GM21717 (cell line): ENCODE data around the gene PAPSS2.
"Not testable (repeated sequence)": the region's sequence is repeated elsewhere in the genome, so short reads cannot be mapped to it uniquely, and the experiment has no call there.

ENCODE experiments used
- ATAC-seq: cut with Tn5 transposase; IDR thresholded peaks from one replicate; pipeline ENCODE4 v1.9.1; 2021; ENCODE audit warnings: mild to moderate bottlenecking, moderate library complexity; ENCODE audit not compliant: unreplicated experiment

PAPSS2 gene

DNA sequence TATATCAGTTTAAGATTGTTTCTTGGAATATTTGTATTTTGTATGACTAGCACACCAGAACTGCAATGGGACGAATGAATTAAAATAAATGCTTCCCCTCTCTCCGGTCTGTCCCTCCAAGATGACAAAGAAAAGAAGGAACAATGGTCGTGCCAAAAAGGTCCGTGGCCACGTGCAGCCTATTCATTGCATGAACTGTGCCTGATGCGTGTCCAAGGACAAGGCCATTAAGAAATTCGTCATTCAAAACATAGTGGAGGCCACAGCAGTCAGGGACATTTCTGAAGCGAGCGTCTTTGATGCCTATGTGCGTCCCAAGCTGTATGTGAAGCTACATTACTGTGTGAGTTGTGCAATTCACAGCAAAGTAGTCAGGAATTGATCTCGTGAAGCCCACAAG lies 17.2 kb upstream of the PAPSS2 start:
- ATAC-seq, result no peak

- ATAC-seq, result no peak
Measured at GRCh38 chr10:87642988-87643387, 16.7 kb upstream of the PAPSS2 start.

DNA sequence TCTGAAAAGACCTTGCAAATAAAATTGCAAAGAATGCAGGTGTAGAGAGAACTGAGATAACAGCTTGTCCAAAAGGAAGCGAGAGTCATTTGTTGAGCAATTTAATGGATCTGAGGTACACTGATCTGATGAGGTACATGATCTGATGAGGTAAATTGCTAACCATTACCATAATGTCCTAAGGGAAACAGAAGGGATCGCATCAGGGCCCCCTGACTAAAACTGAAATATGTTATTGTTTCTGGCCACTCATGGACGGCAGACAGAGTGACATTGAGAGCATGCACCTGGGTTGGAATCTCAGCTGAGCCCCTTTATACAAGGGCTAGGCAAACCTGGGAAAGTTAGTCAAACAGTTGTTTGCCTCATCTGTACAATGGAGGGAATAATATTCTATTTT lies 15.8 kb upstream of the PAPSS2 start:
- no peak for ATAC-seq

- ATAC-seq, result not testable (repeated sequence)
Measured at GRCh38 chr10:87644500-87644899, 15.2 kb upstream of the PAPSS2 start.

DNA sequence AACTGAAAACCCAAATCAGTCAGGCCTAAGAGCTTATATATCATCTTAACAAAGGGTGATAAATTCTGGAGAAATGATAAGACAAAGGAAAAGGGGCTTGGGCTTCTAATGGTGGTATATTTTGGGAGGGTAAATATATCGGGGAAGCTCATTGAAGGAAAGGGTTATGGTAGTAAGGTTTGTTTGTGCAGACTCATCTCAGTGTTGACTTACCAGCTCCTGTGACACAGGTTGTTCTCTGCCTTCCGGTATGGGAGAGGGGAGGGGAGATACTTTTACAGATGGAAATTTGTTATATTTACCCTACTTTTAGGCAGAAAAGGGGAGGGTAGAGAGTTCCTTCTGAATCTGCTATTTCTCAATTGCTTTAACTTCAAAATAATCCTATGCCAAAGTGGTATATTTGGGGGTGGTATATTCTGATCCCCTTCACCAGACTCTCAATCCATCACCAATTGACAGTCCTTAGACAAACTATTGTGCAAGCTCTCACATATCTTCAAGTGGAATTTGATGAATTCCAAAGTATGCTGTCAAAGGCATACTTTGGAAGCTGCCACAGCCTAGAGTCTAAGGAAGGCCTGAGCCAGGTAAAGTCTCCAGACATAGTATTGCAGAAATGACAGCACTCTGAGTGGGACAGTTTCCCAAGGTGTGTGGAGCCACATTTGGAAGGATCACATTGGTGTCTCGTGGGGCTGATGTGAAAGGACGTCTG lies 13.3 kb upstream of the PAPSS2 start:
- no peak for ATAC-seq

DNA sequence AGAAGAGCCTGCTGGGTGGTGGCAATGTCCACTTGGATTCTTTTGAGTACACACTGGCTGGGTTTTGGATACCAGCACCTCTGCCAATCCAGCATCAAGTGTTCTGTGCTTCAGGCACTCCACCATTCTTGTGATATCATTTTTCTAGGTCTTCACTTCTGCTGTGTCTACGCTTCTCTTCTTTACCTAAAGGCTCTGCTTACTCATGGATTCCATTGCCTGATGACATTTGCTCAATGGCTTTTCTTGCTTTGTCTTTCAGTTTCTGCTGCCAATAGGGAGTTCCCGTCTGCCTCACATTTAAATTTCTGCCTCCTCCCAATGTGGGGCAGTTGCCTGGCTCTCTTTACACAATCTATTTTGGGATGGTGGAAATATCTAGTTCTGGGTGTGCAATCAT lies 12.7 kb upstream of the PAPSS2 start:
- ATAC-seq, result no peak

DNA sequence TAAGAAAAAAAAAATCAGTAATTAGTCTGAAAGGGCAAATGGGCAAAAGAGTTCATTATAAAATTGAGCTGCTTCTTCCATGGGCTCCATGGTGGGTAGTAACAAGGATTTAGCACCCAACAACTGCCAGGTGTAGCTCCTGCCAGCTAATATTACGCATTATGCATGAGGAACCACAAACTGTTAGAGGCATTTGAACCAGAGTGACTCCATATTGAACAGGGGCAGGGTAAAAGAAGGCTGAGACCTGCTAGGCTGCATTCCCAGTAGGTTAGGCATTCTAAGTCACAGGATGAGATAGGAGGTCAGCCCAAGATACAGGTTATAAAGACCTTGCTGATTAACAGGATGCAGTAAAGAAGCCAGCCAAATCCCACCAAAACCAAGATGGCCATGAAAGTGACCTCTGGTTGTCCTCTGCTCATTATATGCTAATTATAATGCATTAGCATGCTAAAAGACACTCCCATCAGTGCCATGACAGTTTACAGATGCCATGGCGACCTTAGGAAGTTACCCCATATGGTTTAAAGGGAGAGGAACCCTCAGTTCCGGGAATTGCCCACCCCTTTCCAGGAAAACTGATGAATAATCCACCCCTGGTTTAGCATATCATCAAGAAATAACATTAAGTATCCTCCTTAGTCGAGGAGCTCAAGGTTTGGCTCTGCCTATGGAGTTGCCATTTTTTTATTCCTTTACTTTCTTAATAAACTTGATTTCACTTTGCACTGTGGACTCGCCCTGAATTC lies 8.7 kb upstream of the PAPSS2 start:
- ATAC-seq, result no peak

- no peak for ATAC-seq
Measured at GRCh38 chr10:87651801-87652200, 7.9 kb upstream of the PAPSS2 start.

DNA sequence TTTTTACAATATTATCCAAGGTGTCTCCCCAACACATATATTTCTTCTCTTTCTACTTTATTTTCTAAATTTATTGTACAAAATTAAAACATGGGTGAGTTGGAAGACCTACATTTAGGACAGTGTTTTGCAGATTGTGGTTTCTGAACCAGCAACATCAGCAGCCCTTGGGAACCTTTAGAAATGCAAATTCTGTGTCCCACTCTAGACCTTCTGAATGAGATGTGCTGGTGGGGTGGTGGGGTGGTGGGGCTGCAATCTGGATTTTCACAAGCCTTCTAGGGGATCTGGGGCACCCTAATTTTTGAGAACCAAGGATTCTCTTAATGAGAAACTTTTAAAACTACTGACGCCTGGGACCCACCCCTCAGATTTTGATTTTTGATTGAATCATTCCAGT lies 7.4 kb upstream of the PAPSS2 start:
- ATAC-seq, result no peak

GRCh38 chr10:87654212-87654611 lies 5.5 kb upstream of the PAPSS2 start:
- ATAC-seq, result no peak

GRCh38 chr10:87656431-87657072 lies 3.1 kb upstream of the PAPSS2 start:
- ATAC-seq, result no peak

DNA sequence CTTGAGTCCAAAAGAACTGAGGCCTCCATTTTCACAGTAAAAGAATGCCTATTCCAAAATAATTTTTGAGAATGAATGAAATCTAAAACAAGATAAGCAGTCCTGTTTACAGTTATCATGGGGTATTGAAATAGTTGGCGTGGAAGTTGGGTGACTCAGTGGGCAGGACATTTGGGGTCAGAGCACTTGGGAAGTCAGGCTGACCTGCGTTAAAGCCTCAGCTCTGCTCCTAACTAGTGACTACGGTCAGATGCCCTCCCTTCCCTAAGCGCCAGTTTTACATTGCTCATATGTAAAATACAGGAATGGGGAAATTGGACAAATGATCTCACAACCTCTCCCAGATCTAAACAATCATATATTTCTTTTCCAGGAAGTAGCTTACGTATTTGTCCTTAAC lies 2.3 kb upstream of the PAPSS2 start:
- ATAC-seq, result no peak

GRCh38 chr10:87658321-87658795 lies 1.3 kb upstream of the PAPSS2 start:
- no peak for ATAC-seq

GRCh38 chr10:87658858-87659555 lies 671 bp upstream of the PAPSS2 start:
- no peak for ATAC-seq

- no peak for ATAC-seq
Measured at GRCh38 chr10:87660484-87661133, 931 bp downstream of the PAPSS2 start.

DNA sequence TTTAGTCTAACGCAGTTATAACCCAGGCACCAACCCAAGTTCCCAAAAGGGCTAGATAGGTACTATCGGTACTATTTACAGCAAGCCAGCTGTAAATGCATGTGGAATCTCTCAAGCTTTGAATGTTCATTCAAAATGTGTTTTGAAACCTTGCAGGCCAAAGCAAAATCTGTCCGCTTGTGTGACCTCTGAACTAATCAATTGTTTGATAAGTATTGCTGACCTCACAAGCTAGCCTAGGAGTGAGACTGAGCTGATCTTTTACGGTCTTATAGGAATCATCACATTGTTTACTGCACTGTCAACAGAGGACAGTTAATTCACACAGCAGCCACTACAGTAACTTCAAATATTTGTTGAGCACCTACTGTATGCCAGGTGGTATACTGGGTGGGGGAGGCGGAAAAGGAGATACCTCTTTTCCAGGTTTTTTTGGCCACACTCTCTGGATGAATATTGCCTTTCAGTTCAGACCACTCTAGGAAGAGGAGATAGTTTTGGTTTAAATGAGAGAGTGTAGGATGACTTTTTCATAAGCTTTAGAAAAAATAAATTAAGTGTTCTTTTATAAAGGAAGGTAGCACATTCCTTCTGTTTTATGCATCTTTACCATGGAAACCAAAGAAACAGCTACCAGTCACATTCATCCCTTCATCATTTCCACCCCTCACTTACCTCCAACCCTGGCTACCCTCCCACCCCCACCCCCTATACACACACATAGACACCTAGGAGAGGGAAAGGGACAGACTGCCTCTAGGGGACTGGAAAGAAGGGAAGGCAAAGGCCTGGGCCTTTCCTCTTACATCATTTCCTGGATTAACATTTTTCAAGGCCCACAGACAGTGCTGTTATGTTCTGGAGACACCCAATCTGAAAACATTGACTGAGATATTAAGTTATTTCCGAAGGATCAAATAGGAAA lies 2.4 kb downstream of the PAPSS2 start:
- ATAC-seq, result no peak

DNA sequence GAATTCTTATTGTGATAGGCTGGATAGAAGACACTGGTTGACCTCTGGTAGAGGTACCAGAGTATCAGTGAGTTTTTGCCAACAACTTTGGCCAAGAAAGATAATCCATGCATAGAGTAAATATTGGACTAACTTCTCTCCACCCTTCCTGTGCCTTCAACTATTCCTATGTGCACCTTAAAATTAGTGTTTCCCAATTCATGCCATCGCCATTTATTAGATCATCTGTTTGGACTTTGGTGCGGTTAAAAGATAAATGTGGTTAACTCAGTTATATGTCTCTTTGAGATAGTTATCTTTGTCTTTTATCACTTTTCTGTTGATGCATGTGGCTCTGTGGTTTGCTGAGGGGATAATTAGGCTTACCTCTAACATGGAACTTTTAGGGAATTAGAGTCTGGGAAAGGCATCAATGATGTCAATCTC lies 4.6 kb downstream of the PAPSS2 start:
- no peak for ATAC-seq

DNA sequence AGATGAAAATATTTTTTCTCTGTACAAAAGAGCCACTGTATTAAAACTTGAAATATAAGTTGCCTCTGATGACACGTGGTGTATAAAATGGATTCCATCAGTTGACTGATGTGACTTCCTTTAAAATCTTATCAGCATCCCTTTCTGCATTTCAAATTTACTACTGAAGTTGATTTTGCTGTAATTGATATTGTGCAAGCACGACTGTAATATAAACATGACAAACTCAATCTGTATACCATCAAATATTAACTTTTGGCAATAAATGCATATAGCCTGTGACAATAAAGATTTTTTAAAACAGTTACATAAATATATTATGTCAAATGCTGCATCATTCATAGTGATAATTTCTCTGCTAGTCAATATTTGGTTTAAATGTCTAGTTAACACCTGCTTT lies 7.8 kb downstream of the PAPSS2 start:
- no peak for ATAC-seq

DNA sequence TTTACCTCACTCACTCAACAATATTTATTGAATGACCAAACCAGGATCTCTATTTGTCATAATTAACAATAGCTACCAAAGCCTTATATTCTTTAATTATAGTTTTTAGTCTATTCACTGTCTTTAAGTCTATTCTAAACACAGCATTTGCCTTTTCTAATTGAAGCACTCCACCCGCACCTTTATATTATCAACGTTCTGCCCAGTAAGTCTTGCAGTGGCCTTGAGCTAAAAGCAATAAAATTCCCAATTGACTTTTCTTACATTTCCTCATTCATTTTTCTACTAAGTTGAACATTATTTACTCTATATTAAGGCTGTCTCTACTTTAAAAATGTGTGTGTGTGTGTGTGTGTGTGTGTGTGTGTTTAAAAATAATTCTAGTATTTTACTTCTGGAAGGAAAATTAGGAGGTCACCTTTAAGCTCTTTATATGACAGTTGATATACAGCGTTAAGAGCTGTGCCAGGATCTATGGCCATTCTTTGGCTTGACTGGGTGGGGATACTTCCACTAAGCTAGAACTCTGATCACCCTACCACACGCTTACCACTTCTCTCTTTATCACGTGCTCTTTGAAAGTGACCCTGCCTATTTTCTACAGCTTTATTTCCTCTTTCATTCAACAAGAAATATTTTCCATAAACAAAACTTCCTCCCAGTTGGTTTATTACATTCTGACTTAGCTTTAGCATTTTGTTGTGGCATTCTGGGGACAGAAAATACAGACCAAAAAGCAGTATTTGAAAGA lies 8.8 kb downstream of the PAPSS2 start:
- ATAC-seq, result no peak
